Upper lobe of left lung (tissue), 4 donors: Measurements from ENCODE around the gene TBC1D1.

Experiments used
- CTCF ChIP-seq, 6 experiments: fragments of 450-650 bp in 4 of 6; fragments of 200-600 bp in 2 of 6; sonication (generic) in 2 of 6; IDR thresholded peaks; one replicate each; pipeline ENCODE4 v1.5.1; 2016 to 2019; ENCODE audit warnings: antibody characterized with exemption in 6 of 6
- POLR2A ChIP-seq, 4 donors: fragments of 450-650 bp; IDR thresholded peaks; one replicate each; pipeline ENCODE4 v1.5.1; 2016 to 2017; ENCODE audit warnings: antibody characterized with exemption in 4 of 4, mild to moderate bottlenecking in 2 of 4

- TF ChIP-seq POLR2A (IDR thresholded peaks at IDR 0.05) (no peak), CTCF (IDR thresholded peaks at IDR 0.05) (no peak)
These were observed 2.3 kb downstream of the TBC1D1 start for GRCh38 chr4:37893164-37893563.
